Measurements from ENCODE around the gene ORC6.

DNA sequence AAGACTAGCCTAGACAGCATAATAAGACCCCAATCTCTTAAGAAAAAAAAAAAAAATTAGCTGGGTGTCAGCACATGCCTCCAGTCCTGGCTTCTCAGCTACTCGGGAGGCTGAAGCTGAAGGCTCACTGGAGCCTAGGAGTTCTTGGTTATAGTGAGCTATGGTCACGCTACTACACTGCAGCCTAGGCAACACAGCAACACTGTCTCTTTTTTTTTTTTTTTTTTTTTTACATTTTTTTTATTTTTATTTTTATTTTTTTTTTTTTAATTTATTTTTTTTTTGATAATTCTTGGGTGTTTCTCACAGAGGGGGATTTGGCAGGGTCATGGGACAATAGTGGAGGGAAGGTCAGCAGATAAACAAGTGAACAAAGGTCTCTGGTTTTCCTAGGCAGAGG, 4.1 kb downstream of the ORC6 start:
- no peak for TF ChIP-seq CTCF (IDR thresholded peaks at IDR 0.05; ENCODE audit: low read depth, low read length)
- no peak for TF ChIP-seq POLR2A (IDR thresholded peaks at IDR 0.05; ENCODE audit: extremely low read depth, insufficient read length)
- TF ChIP-seq MAX (IDR thresholded peaks at IDR 0.05; ENCODE audit: low read depth, low read length): no peak
